Measurements from ENCODE around the gene RECQL5.

DNA sequence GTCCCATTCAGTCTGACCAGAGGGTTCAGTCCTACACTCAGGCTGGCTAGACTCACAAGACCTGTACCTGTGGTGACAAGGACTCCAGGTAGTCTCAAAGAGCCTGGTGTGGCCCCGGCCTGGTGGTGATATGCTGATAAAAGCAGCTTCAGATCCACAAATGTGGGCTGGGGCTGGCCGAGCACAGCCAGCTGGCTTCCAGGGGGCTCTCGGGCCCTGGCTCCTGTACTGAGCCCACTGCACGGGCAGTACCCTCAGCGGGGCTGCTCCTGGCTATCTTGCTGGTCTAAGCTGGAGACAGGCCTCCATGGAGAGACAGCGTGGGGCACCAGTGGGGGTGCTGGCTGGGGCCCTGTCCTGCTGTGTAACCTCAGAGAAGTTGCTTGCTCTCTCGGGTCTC is 29.4 kb downstream of the RECQL5 start:
- TF ChIP-seq POLR2A (IDR thresholded peaks at IDR 0.05), result no peak
- TF ChIP-seq CTCF (IDR thresholded peaks at IDR 0.05), result no peak
